SKM-1 treated with dmso at 0.1 percent for 144 hours (cell line): Measurements from ENCODE around the gene JUND.
A peak's percentile ranks its signal among the peaks of the same experiment; 100 is the strongest.

Source experiments
- DNase-seq: peaks from one replicate; lab custom pipeline; 2025; ENCODE audit not compliant: unreplicated experiment; lab: John Stamatoyannopoulos, UW

The JUND gene

DNA sequence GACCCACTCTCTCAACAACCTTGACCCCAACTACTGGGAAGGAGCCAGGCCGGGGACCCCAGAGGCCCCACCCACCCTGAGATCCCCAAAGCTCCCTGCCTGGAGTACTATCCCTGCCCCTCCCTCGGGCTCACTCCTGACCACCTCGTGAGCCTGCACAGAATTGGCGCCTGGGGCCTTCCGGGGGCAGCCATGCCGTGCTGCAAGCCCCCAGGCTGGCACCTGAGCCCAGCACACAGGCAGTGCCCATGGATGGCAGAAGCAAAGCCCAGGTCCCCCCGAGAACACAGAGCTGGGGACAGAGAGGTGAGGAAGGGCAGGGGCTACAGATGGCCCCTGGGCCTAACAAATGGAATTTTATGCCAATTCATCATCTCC is 27.5 kb upstream of the JUND start:
- no peak for DNase-seq

DNA sequence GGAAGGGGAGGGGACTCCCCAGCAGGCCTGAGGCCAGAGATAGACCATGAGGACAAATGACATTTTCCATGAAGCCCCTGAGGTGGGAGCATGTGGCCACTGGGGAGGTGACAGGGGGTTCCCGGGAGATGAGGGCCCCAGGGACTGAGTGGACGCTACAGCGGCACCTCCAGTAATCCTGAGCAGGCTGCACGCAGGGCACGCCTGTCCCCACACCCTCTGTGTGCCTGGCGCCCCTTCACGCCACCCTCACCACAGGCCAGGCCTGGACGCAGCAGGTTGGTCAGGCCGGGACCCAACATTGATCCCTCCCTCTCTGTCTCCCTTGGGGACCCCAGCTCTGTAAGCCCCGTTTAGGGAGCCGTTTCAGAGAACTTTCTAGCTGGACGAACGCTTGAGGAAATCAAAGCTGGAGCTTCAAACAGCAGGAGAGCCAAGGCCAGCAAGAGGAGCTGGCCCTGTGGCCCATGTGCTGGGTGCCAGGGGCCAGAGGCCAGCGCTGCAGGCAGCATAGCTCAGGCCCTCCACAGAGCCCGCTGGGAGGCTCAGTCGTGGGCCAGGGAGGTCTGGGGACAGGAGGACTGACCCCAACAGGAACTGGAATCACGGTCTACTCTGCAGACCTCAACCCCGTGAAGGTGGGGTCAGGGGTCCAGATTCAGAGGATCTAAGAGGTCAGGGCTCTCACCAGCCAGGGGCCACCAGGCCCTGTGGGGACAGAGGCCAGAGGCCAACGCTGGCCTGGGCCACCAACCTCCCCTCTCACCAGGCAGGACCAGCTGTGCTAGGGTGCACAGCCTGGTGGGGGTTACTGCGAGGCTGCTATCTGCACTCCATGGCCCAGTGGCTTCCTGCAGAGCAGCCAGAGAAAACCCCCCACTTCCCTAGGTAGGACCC is 26.9 kb upstream of the JUND start:
- DNase-seq: no peak

DNA sequence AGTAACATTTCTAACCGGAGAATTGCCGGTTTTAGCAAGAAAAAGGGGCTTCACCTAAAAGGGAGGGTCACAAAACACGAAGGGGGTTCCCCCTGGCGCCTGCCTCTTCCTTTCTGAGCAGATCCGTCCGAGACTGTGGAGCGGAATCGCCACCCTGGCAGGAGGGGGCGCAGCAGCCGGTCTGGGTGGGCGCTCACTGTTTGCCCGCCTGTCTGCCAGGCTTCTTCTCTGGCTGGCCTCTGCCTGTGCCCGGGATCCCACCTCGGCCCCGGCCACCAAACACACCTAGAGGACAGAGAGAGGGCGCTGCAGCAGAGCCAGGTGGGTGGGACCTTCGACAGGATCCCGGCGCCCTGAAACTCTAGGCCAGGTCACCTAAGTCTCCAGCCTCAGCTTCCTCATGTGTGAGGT is 25.9 kb upstream of the JUND start:
- DNase-seq: no peak

DNA sequence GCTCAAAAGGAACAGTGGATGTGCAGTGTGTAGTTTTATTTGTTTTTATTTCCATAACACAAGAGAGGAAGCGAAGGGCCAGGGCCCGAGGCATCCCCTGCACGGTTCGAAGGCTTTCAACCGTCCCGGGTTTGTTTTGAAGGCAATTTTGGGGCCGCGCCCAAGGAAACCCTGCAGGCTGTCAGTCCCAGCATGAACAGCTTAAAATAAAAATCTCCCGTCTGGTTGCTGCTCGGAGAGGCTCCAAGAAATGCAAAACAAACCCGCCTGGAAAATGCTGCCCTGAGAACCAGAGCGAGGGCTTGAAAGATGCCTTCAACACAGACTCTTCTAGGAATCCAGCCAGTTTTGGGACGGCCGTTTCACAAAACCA is 25.5 kb upstream of the JUND start:
- no peak for DNase-seq

DNA sequence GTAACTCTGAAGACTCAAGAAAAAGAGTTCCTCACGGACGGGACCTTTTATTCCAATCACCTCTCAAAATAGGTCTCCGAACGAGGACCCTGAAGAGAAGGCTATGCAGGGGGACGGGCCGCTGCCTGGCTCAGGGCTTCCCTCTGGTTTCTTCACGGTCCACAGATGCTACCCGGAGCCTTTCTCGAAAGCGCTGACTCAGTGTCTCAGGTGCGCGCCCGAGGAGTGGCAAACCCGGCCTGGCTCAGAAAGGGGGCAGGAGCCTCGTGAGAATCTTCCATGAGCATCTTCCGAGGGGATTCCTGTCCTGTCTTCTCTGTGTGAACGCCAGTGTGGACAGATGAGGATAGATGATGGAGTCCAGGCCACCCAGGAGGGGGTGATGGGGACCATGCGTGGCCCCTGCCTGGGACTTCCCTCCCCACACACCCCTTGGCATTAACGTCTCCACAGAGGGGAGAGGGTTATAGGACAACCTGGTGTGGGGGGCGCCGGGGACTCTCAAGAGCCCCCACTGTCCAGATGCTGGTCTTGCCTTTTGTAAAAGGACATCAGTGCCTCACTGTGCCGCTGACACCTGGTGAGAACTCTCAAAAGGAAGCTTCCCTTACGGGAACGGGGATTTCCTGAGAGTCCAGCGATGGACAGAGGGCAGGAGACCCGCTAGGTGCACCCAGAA is 24.9 kb upstream of the JUND start:
- no peak for DNase-seq

DNA sequence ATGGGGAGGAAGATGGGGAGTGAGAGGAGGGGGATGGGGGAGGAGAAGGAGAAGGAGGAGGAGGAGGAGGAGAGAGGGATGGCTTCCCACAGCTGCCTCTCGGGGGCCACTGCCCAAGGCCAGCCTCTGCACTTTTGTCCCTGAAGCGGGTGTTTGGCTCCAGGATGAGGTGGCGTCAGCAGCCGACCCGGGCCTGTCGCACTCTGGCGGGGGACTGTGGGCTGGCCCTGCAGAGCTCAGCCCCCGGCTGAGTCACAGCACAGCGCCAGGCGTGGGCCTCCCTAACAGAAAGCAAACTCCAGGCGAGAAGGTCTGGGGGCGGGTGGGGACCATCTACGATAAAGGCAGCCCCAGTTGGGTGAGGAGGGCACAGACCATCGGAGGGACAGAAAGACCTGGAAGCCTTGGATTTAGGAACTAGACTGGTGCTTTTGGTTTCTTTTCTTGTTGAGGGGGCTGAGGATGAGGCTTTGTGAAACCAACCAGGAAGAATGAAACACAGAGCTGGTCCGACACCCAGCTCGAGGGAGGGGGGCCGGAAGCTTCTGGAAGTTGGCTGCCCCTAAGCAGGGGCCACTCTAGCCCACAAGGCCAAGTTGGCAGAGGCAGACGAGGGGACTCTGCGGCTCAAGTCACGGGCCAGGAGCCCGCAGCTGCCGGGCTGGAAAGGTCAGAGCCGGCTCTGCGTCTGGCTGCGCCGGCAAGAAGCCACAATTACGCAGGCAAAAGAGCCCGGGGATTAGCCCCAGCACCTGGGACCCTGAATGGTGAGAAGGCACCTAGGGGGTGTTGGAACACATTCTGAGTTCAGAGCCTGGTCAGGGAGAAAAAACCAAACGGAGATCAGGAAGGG is 23.3 kb upstream of the JUND start:
- peak; percentile 42 for DNase-seq

DNA sequence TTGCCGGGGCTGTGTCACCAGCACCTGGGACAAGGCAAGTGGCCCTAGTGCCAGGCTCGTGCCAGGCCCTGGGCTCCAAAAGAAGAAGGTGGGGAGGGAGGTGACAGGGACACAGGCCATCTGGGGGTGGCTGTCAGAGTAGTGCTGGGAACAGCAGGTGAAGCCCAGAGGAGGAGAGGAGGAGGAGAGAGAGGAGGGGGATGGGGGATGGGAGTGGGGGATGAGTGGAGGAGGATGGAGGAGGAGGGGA is 22.7 kb upstream of the JUND start:
- no peak for DNase-seq

DNA sequence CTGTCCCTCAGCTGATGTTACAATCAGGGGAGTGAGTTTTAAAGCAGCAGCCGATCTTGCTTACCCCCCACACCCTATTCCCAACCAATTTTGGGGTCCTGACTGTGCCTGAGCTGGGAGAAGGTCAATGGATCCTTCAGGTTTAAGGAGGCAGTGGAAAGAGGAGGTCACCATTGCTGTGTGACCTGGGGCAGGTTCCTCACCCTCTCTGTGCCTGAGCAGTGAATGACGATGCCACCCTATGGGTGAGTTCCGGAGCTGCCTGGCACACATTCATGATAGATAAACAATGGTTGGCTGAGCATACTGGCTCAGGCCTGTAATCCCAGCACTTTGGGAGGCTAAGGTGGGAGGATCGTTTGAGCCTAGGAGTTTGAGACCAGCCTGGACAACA is 20.3 kb upstream of the JUND start:
- DNase-seq: no peak

DNA sequence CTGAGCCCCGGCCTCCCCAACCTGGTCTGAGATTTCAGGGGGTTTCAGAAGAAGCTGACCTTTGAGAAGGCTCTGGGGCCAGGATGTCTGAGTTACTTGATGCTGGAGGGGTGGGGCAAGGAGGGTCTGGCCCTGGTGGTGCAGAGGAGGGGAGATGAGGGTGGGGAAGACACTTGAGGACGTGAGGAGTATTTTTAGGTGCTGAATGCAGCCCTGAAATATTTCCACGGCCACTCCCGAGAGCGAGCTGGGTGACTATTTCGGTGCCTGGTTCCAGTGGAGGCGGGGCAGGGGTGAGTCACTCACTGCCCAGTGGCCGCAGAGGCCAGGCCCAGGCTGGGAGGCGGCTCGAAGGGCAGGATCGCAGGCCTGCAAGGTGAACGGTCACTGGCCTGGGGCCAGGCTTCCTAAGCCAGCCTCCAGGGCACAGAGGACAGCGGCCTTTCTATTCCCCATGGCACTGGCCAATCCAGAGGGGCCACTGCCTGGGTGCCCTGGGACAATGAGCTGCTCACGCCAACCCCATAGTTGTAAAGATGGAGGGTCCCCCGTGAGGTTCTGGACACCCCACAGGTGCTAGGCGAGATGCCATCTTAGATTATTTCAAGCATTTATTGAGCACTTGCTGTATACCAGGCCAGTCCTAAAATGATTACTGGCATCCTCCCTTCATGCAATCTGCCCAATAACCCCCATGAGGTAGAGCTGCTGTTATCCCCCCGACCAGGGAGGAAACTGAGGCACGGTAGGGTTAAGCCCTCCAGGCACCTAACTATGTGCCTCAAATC is 19.7 kb upstream of the JUND start:
- DNase-seq: no peak

DNA sequence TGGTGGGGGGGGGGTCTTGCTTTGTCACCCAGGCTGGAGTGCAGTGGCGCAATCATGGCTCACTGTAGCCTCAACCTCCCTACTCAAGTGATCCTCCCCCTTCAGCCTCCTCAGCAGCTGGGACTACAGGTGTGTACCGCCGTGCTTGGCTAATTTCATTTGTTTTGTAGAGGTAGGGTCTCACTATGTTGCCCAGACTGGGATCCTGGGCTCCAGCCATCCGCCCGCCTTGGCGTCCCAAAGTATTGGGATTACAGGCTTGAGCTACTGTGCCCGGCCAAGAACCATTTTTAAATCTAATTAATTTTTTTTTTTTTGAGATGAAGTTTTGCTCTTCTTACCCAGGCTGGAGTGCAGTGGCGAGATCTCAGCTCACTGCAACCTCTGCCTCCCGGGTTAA is 18.2 kb upstream of the JUND start:
- no peak for DNase-seq

DNA sequence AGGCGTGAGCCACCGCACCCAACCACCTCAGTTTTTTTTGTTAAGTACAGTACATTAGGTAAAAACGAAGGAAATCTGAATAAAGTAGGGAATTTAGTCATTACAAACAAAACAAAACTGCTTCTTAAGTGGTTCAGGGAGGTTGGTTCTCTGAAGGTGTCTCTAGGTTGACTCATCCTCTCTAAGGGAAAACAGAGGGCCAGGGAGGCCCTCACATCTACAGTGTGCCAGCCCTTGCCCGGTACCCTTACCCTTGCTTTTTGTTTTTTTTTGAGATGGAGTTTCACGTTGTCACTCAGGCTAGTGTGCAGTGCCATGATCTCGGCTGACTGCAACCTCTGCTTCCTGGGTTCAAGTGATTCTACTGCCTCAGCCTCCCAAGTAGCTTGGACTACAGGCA is 17.2 kb upstream of the JUND start:
- no peak for DNase-seq

DNA sequence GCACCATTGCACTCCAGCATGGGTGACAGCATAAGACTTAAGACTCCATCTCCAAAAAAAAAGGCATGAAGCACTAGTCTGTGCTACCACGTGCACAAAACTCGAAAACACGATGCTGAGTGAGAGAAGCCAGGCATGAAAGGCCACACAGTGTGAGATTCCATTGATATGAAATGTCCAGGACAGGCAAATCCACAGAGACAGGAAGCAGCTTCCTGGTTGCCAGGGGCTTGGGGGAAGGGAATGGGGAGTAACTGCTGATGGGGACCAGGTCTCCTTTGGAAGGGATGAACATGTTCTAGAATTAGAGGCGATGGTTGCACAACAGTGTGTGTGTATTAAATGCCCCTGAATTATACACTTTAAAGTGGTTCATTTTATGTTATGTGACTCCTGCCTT is 15.9 kb upstream of the JUND start:
- DNase-seq: no peak

DNA sequence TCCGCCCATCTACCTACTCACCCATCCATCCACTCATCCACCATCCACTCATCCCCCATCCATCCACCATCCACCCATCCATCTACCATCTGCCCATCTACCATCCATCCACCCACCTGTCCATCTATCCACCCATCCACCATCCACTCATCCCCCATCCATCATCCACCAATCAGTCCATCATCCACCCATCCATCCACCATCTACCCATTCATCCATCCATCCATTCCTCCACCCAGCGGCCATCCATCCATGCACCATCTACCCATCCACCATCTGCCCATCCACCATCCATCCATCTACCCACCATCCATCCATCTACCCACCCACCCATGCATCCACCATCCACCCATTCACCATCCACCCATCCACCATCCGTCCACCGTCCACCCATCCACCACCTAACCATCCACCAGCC is 13.6 kb upstream of the JUND start:
- DNase-seq: no peak

DNA sequence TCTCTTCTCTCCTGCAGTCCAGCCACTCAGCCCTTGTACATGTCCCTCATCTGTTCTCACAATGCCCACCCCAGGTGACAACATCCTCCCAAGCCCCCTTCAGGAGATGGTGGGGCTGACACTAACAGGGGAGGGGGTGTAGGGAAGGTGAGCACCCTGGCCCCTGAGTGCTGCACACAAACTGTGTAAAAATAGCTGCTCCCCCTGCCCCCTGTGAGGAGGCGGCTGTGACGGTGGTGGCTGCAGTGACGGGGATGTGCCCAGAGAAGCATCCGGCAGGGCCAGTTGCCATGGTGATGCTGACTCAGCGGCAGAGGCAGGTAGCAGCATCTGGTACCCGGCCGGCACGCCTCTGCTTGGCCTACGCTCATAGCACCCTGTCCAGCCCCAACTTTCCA is 13.0 kb upstream of the JUND start:
- DNase-seq: no peak

DNA sequence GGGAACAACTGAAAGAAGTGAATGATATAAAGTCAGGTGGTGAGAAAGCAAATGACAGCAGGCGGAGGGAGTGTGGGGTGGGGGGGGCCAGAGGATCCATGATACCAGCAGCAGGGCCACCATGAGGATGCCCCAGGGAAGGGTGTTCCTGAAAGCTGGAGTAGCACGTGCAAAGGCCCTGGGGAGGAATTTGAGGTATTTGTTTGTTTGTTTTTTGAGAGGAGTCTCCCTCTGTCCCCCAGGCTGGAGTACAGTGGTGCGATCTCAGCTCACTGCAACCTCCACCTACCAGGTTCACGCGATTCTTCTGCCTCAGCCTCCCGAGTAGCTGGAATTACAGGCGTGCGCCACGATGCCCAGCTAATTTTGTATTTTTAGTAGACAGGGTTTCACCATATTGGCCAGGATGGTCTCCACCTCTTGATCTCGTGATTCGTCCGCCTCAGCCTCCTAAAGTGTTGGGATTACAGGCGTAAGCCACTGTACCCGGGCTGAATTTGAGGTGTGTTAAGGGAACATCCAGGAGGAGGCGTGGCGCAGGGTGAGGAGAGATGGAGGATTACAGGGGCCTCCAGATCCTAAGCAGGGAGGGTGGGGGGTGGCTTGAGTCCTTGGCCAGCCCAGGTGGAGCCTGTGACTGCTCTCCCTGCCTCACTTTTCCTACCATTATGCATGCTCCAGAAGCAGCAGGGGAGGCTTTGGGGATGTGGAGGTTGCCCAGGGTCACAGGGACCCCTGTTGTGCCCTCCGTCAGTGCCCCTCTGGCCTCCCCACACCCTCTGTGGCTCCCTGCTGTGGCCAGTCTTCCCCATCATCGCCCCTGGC is 12.4 kb upstream of the JUND start:
- DNase-seq: no peak

DNA sequence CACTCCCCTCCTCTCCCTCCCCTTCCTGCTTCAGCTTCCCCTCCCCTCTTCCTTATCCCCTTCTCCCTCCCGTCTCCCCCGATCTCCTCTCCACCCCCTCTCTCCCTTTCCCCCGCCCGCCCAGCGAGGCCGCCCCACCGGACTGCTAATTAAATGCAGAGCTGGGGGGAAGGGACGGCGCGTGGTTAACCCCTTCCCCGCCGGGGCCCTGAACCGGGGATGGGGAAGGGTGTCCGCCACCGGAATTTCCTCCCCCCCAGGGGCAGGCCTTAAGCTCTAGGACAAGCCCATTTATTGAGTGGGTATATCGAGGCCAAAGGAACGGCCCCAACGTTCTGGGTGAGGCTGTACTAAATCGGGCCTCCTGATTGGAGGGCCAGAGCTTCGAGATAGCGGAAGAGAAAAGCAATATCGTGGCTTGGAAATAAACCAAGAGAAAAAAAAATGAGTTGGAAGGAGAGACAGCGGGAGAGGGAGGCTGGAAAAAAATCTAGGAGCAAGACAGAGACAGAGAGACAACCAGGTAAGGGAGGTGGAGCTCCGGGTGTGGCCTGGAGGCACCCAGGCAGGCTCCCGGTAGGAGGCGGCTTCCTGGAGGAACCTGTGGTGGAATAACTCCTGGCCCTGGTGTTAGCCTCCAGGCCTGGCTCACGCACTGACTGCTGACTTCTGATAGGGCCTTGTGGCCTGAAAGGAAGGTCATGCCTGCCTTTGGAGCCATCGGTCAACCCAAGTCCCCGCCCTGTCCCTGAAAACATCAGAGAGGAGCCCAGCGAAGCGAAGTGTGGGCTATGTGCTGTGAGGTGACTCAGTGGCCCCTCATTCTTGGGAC is 11.6 kb upstream of the JUND start:
- DNase-seq: no peak

DNA sequence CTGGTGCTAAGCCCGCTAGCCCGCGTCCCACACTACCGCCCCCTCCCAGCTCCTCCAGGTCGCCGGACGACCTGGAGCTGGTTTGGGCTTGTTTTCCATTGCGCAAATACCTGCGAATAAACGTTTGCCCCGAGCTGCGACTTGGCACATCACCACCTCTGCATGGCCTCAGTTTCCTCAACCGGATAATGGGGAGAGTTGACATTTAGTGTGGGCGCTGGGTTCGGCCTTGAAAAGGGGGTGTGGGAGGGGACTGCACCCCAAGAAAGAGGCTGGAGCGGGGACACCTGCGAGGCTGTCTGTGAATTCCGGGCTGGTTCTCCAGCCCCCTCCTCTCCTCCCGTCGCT is 11.0 kb upstream of the JUND start:
- DNase-seq: peak; percentile 47

DNA sequence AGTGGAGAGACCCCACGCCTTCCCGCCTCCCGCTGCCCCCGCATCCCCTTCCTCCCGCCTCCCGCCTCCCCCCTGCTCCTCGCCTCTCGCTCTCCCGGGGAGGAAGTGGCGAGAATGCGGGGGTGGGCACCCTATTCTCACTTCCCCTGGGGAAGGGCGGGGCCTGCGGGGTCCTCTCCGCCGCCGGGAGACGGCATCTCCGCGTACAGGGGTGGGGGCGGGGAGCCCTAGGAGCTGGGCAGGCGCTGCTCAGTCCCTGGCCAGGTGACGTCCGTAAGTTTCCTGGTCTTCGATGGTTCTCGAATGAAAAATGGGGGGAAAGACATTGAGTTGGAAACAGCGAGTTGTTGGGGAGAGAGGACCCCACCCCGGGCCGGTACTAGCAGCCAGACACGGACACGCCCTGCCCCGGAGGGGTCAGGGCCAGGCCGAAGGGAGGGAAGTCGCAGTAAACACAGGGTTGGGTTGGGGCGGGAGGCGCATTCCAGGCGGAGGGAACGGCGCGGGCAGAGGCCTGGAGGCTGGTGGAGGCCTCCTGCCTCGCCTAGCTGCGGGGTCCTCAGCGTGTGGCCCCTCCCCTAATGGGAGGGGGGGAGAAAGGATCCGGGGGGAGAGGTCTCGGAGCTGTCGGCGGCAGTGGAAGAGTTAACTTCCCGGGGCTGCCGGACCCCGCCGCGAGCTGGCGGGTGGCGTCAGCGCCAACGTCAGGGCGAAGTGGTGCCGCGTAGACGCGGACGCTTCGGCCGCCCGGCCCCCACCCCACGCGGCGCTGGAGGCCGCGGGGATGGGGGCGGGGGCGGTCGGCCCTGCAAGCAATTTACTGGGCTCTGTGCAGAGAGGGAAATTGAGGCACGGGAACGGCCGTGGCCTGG is 10.4 kb upstream of the JUND start:
- peak; percentile 85 for DNase-seq
